KMS-11 (cell line): ENCODE data around the gene TMEM187.

Experiments
- H2AFZ ChIP-seq: fragments of 200-600 bp; sonication (generic); 2 replicates; pipeline ENCODE4 v1.6.1; 2016; ENCODE audit warnings: antibody characterized with exemption, mixed run types, low read depth
- H3K27ac ChIP-seq: fragments of 200-600 bp; sonication (generic); 2 replicates; pipeline ENCODE4 v1.6.1; 2016; ENCODE audit warnings: mild to moderate bottlenecking, mixed run types
- H3K27me3 ChIP-seq: fragments of 200-600 bp; sonication (generic); 2 replicates; pipeline ENCODE4 v1.6.1; 2017; ENCODE audit warnings: mild to moderate bottlenecking, low read depth, mixed run types, moderate library complexity; ENCODE audit not compliant: insufficient read depth
- H3K36me3 ChIP-seq: fragments of 200-600 bp; sonication (generic); 2 replicates; pipeline ENCODE4 v1.6.1; 2017; ENCODE audit warnings: mild to moderate bottlenecking, mixed run types; ENCODE audit not compliant: insufficient read depth
- H3K4me1 ChIP-seq: fragments of 200-600 bp; sonication (generic); 2 replicates; pipeline ENCODE4 v1.6.1; 2016; ENCODE audit warnings: mild to moderate bottlenecking, low read depth, mixed run types; ENCODE audit not compliant: poor library complexity, severe bottlenecking
- H3K4me2 ChIP-seq: fragments of 200-600 bp; sonication (generic); 2 replicates; pipeline ENCODE4 v1.7.0; 2016; ENCODE audit warnings: mild to moderate bottlenecking, mixed run types
- H3K4me3 ChIP-seq: fragments of 200-600 bp; sonication (generic); IDR thresholded peaks from 2 replicates; pipeline ENCODE4 v1.6.1; 2017; ENCODE audit warnings: low read depth, low read length, mixed read lengths; ENCODE audit not compliant: insufficient read depth
- H3K79me2 ChIP-seq: fragments of 200-600 bp; sonication (generic); 2 replicates; pipeline ENCODE4 v1.6.1; 2016; ENCODE audit warnings: low read depth, mixed run types; ENCODE audit not compliant: insufficient read depth
- H3K9ac ChIP-seq: fragments of 200-600 bp; sonication (generic); 2 replicates; pipeline ENCODE4 v1.6.1; 2016; ENCODE audit warnings: mild to moderate bottlenecking, mixed run types
- H4K20me1 ChIP-seq: fragments of 200-600 bp; sonication (generic); 2 replicates; pipeline ENCODE4 v1.6.1; 2016; ENCODE audit warnings: mild to moderate bottlenecking, mixed run types; ENCODE audit not compliant: insufficient read depth
- TF ChIP-seq, protein P1 (sequence below): fragments of 200-600 bp; sonication (generic); conservative IDR thresholded peaks from 2 replicates; pipeline ENCODE4 v1.6.1; 2017; ENCODE audit warnings: low read depth, mild to moderate bottlenecking, antibody characterized with exemption, low read length, moderate library complexity, mixed read lengths

Gene TMEM187

DNA sequence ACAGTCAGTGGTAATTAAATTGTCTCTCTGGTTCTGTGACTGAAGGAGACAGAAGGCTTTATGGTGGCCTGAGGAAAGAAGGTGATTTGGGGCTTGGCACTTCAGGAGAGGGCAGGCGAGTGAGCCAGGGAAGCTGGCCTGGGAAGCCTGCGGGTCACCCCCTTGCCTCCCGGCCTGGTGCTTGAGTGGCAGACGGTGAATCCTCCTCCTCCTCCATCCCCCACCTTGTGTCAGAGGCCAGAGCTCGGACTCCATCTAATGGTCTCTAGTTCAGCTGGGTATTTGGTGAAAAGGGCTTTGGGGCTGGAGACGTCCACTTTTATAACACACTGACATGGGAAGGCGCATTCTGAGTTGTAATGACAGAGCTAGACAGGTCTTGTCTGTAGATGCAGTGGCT, 8.7 kb downstream of the TMEM187 start:
- Histone ChIP-seq H3K79me2 (no peaks in the 10 kb centered on the region), H3K4me2 (peak overlapping the region; percentile 41; the same call in 1 of the 2 replicates), H3K4me3 (no peak overlapping the region), H3K9ac (peak overlapping the region; percentile 49; the same call in 1 of the 2 replicates), H2AFZ (no peak overlapping the region), H4K20me1 (no peaks in the 10 kb centered on the region), H3K36me3 (no peaks in the 10 kb centered on the region), H3K4me1 (peaks cover 60% of the 10 kb centered on the region), H3K27me3 (no peaks in the 10 kb centered on the region), H3K27ac (peak overlapping the region; percentile 100)
- TF ChIP-seq, protein P1, sequence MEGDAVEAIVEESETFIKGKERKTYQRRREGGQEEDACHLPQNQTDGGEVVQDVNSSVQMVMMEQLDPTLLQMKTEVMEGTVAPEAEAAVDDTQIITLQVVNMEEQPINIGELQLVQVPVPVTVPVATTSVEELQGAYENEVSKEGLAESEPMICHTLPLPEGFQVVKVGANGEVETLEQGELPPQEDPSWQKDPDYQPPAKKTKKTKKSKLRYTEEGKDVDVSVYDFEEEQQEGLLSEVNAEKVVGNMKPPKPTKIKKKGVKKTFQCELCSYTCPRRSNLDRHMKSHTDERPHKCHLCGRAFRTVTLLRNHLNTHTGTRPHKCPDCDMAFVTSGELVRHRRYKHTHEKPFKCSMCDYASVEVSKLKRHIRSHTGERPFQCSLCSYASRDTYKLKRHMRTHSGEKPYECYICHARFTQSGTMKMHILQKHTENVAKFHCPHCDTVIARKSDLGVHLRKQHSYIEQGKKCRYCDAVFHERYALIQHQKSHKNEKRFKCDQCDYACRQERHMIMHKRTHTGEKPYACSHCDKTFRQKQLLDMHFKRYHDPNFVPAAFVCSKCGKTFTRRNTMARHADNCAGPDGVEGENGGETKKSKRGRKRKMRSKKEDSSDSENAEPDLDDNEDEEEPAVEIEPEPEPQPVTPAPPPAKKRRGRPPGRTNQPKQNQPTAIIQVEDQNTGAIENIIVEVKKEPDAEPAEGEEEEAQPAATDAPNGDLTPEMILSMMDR: no peak

DNA sequence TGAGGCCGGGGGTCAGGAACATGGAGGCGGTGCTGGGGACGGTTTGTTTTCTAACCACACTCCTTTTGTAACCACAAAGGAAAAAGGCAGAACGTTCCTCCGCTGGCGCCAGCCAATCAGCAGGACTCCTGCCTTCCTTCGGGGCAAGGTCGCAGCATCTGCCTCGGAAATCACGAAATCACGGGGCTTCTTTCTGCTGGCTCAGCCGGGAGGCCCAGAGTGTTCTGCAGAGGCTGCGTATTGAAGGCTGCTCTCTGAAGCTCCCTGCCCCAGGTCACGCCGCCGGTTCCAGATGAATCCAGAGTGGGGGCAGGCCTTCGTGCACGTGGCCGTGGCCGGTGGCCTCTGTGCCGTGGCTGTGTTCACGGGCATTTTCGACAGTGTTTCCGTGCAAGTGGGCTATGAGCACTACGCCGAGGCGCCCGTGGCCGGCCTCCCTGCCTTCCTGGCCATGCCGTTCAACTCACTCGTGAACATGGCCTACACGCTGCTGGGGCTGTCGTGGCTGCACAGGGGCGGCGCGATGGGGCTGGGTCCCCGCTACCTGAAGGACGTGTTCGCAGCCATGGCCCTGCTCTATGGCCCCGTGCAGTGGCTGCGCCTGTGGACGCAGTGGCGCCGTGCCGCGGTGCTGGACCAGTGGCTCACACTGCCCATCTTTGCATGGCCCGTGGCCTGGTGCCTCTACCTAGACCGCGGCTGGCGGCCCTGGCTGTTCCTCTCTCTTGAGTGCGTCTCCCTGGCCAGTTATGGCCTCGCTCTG, 9.4 kb downstream of the TMEM187 start:
- no peak overlapping the region; the same call in 1 of the 2 replicates for H3K4me2 ChIP-seq
- H3K36me3 ChIP-seq: no peaks in the 10 kb centered on the region
- no peak overlapping the region for H2AFZ ChIP-seq
- no peaks in the 10 kb centered on the region for H3K27me3 ChIP-seq
- TF ChIP-seq, protein P1: no peak
- no peak overlapping the region for H3K4me3 ChIP-seq
- peak overlapping the region; percentile 100 for H3K27ac ChIP-seq
- H3K4me1 ChIP-seq: peaks cover 65% of the 10 kb centered on the region
- no peaks in the 10 kb centered on the region for H3K79me2 ChIP-seq
- no peak overlapping the region; the same call in 1 of the 2 replicates for H3K9ac ChIP-seq
- no peaks in the 10 kb centered on the region for H4K20me1 ChIP-seq

DNA sequence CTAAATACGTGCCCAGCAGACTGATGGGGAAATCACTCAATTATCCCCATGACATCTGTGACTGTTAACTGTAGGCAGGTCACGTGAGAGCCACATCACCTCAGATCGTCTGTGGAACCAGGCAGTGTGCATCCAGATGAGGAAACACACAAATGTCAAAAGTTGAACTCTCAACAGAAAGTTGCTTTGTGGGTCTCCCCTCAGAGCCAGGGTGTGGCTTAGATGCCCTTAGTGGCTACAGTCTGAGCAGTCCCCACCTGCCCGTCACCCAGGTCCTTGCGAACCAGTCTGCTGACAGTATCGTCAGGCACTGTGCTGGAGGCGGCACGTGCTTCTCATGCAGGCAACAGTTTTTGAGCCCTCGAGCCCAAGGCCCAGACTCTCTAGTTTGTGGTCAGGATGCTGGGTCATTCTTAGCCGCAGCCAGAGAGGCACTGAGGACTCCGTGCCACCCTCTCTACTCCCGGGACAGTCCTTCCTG, 10.8 kb downstream of the TMEM187 start:
- Histone ChIP-seq H3K4me3 (no peak overlapping the region), H3K9ac (no peak overlapping the region; the same call in 1 of the 2 replicates), H3K4me1 (peaks cover 75% of the 10 kb centered on the region), H3K27me3 (no peaks in the 10 kb centered on the region), H3K36me3 (no peaks in the 10 kb centered on the region), H3K27ac (peak overlapping the region; percentile 100; the same call in 1 of the 2 replicates), H3K4me2 (peak overlapping the region; percentile 27; the same call in 1 of the 2 replicates), H4K20me1 (no peaks in the 10 kb centered on the region), H2AFZ (no peak overlapping the region), H3K79me2 (no peaks in the 10 kb centered on the region)
- TF ChIP-seq, protein P1: no peak

DNA sequence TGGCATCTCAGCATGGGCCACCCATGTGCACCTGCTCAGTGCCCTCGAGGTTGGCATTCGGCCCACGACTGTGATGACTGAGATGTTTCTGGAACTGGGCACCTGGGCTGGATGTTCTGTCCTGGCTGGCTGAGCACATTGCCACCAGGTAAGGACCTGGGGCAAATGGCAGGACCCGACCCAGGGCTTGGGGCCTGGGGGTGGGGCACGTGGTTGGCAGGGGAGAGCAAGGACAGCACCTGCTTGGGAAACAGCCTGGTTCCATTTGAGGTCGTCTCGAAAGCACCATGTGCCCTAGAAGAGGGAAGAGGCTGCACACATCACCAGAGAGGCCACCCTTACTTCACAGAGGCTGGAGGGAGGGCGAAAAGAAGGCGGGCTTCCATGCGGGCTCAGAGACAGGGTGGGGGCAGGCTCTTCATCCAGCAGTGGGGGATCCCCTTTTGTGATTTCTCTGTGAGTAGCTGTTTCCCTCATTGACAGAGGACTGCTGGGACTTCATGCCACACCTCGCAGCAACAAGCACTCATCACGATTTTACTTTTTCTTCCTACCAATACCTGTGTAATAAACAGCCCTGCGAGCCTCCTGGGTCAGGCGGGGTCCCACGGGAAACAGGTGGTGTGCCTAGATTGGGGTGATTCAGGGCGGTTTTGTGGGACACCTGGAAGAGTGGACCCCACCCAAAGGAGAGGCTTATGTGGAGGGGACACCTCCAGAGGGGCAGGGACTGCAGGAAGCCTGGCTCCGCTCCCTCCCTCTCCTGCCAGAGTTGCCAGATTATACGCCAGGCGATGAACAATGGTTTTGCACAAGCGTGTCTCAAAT, 12.0 kb downstream of the TMEM187 start:
- Histone ChIP-seq H3K4me3 (no peak overlapping the region), H3K9ac (peak overlapping the region; percentile 89), H2AFZ (no peak overlapping the region), H3K27ac (peak overlapping the region; percentile 100), H4K20me1 (no peaks in the 10 kb centered on the region), H3K27me3 (no peaks in the 10 kb centered on the region), H3K36me3 (no peaks in the 10 kb centered on the region), H3K79me2 (no peaks in the 10 kb centered on the region), H3K4me1 (peaks cover 75% of the 10 kb centered on the region), H3K4me2 (peak overlapping the region; percentile 96)
- TF ChIP-seq, protein P1: no peak
